K562 (cell line): ENCODE measurements around the gene COMMD8.

Experiments used
- EGR1 ChIP-seq: fragments of 450-650 bp; conservative IDR thresholded peaks from 2 replicates; pipeline ENCODE4 v1.6.1; 2017; ENCODE audit warnings: mild to moderate bottlenecking
- ETV6 ChIP-seq, 3 experiments: fragments of 150-350 bp in 1 of 3; sonication (generic) in 1 of 3; formaldehyde crosslinking in 1 of 3; IDR thresholded peaks; 2 replicates each; pipeline versions ENCODE4 v1.6.1 to v1.8.0; 2014 to 2022; ENCODE audit warnings: borderline replicate concordance in 2 of 3, low read depth in 2 of 3, antibody characterized with exemption in 1 of 3, low read length in 1 of 3, mild to moderate bottlenecking in 1 of 3, missing genetic modification reagents in 1 of 3
- EZH2 ChIP-seq: IDR thresholded peaks from 2 replicates; pipeline ENCODE4 v1.6.1; 2012; ENCODE audit warnings: low read depth, mild to moderate bottlenecking, inconsistent platforms, low read length, borderline replicate concordance
- GATA2 ChIP-seq: sonication (generic); formaldehyde crosslinking; IDR thresholded peaks from 2 replicates; pipeline ENCODE4 v1.4.0; 2020; ENCODE audit warnings: mild to moderate bottlenecking, missing genetic modification reagents
- HDAC2 ChIP-seq: fragments of 450-650 bp; IDR thresholded peaks from 2 replicates; pipeline ENCODE4 v1.6.1; 2016; ENCODE audit warnings: mild to moderate bottlenecking
- L3MBTL2 ChIP-seq: fragments of 450-650 bp; IDR thresholded peaks from 2 replicates; pipeline ENCODE4 v1.6.1; 2016; ENCODE audit warnings: mild to moderate bottlenecking, moderate library complexity
- MXI1 ChIP-seq: IDR thresholded peaks from 2 replicates; pipeline ENCODE4 v1.6.1; 2011; ENCODE audit warnings: low read depth, mild to moderate bottlenecking, improper control_type of control experiment, low read length
- NFIX ChIP-seq: fragments of 250-450 bp; sonication (Bioruptor Pico); IDR thresholded peaks from 2 replicates; pipeline ENCODE4 v1.4.0; 2020; ENCODE audit warnings: low read depth, mild to moderate bottlenecking, moderate library complexity
- RCOR1 ChIP-seq, 2 experiments: IDR thresholded peaks; 2 replicates each; pipeline ENCODE4 v1.6.1; 2012; ENCODE audit warnings: low read depth in 2 of 2, low read length in 2 of 2, borderline replicate concordance in 1 of 2, improper control_type of control experiment in 1 of 2
- TF ChIP-seq, protein P1 (sequence below): fragments of 450-650 bp; IDR thresholded peaks from 2 replicates; pipeline ENCODE4 v1.6.1; 2016; ENCODE audit warnings: low read depth

DNA sequence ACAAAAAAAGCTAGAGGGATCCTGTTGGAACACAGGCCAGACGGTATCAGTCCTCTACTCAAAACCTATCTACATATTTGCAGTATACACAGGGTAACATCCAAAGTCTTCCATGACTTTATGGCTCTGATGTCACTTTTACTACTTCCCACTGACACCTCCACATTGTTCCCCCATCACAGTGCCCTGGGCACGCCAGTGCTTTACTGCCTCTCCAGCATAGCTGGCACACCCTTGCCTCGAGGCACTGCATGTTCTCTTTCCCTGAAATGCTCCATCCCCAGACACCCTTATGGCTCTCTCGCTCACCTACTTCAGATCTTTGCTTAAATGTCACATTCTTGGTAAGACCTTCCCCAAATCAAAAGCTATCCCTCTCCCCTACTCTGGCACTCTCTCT, 15.3 kb upstream of the COMMD8 start:
- TF ChIP-seq EZH2 (no peak), MXI1 (no peak), ETV6 (IDR thresholded peaks at IDR 0.05; ENCODE audit: borderline replicate concordance in 1 of 2, low read depth in 2 of 2, low read length in 1 of 2) (no peak), ETV6 (CRISPR knock-in tag; IDR thresholded peaks at IDR 0.05; ENCODE audit: borderline replicate concordance) (no peak), RCOR1 (IDR thresholded peaks at IDR 0.05; ENCODE audit: borderline replicate concordance in 1 of 2, low read depth in 2 of 2, low read length in 2 of 2) (no peak), NFIX (CRISPR knock-in tag) (no peak), L3MBTL2 (no peak), HDAC2 (no peak), GATA2 (no peak), EGR1 (no peak)
- TF ChIP-seq, protein P1, sequence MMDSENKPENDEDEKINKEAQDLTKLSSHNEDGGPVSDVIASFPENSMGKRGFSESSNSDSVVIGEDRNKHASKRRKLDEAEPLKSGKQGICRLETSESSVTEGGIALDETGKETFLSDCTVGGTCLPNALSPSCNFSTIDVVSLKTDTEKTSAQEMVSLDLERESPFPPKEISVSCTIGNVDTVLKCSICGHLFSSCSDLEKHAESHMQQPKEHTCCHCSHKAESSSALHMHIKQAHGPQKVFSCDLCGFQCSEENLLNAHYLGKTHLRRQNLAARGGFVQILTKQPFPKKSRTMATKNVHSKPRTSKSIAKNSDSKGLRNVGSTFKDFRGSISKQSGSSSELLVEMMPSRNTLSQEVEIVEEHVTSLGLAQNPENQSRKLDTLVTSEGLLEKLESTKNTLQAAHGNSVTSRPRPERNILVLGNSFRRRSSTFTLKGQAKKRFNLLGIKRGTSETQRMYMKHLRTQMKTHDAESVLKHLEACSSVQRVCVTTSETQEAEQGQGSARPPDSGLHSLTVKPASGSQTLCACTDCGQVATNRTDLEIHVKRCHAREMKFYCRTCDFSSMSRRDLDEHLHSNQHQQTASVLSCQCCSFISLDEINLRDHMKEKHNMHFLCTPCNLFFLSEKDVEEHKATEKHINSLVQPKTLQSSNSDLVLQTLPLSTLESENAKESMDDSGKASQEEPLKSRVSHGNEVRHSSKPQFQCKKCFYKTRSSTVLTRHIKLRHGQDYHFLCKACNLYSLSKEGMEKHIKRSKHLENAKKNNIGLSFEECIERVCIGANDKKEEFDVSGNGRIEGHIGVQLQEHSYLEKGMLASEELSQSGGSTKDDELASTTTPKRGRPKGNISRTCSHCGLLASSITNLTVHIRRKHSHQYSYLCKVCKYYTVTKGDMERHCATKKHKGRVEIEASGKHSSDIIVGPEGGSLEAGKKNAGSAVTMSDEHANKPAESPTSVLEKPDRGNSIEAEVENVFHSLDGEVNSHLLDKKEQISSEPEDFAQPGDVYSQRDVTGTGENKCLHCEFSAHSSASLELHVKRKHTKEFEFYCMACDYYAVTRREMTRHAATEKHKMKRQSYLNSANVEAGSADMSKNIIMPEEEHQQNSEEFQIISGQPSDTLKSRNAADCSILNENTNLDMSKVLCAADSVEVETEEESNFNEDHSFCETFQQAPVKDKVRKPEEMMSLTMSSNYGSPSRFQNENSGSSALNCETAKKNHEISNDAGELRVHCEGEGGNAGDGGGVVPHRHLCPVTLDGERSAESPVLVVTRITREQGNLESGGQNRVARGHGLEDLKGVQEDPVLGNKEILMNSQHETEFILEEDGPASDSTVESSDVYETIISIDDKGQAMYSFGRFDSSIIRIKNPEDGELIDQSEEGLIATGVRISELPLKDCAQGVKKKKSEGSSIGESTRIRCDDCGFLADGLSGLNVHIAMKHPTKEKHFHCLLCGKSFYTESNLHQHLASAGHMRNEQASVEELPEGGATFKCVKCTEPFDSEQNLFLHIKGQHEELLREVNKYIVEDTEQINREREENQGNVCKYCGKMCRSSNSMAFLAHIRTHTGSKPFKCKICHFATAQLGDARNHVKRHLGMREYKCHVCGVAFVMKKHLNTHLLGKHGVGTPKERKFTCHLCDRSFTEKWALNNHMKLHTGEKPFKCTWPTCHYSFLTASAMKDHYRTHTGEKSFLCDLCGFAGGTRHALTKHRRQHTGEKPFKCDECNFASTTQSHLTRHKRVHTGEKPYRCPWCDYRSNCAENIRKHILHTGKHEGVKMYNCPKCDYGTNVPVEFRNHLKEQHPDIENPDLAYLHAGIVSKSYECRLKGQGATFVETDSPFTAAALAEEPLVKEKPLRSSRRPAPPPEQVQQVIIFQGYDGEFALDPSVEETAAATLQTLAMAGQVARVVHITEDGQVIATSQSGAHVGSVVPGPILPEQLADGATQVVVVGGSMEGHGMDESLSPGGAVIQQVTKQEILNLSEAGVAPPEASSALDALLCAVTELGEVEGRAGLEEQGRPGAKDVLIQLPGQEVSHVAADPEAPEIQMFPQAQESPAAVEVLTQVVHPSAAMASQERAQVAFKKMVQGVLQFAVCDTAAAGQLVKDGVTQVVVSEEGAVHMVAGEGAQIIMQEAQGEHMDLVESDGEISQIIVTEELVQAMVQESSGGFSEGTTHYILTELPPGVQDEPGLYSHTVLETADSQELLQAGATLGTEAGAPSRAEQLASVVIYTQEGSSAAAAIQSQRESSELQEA = no peak
